ENCODE measurements around the gene CGAS. TPM values are rescaled to one million over a fixed set of nuclear protein-coding genes. Genes with fewer than 3 reads are reported as not detected.

CGAS gene
- total RNA-seq, 1 experiment from 2014 or later = 6.4 TPM

DNA sequence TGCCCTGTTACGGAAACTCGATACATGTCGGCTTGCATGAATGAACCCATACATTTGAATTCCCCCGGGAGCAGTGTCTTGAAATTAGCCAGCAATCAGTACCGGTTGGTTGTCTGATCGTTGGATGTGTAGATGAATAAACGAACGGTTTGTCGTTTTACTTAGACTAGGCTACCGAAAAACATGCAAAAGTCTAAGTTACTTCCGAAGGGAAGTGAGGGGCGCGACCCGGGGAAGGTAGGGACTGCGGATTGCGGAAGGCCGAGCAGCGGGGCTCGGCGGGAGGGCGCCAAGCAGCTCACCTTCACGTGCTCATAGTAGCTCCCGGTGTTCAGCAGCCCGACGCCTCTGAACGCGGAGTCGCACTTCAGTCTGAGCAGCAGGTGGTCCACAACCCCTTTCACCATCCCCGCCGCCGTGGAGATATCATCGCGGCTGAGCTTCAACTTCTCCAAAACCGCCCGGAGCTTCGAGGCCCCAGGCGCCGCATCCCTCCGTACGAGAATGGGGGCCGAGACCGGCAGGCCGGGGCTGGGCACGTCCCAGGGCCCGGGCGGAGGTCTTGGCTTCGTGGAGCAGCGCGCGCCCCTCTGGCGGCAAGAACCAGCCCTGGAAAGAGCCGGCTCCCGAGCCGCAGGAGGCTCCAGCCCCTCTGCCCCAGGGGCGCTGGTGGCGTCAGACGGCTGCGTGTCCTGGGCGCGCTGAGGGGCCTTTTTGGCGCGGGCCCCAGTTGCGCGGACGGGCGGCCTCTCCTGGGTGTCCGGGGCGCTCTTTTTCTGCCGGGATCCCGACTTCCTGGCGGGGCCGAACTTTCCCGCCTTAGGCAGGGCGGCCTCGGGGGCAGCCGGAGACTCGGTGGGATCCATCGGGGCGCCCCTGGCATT lies 632 bp downstream of the CGAS start (continued):
- TF ChIP-seq, protein P1, sequence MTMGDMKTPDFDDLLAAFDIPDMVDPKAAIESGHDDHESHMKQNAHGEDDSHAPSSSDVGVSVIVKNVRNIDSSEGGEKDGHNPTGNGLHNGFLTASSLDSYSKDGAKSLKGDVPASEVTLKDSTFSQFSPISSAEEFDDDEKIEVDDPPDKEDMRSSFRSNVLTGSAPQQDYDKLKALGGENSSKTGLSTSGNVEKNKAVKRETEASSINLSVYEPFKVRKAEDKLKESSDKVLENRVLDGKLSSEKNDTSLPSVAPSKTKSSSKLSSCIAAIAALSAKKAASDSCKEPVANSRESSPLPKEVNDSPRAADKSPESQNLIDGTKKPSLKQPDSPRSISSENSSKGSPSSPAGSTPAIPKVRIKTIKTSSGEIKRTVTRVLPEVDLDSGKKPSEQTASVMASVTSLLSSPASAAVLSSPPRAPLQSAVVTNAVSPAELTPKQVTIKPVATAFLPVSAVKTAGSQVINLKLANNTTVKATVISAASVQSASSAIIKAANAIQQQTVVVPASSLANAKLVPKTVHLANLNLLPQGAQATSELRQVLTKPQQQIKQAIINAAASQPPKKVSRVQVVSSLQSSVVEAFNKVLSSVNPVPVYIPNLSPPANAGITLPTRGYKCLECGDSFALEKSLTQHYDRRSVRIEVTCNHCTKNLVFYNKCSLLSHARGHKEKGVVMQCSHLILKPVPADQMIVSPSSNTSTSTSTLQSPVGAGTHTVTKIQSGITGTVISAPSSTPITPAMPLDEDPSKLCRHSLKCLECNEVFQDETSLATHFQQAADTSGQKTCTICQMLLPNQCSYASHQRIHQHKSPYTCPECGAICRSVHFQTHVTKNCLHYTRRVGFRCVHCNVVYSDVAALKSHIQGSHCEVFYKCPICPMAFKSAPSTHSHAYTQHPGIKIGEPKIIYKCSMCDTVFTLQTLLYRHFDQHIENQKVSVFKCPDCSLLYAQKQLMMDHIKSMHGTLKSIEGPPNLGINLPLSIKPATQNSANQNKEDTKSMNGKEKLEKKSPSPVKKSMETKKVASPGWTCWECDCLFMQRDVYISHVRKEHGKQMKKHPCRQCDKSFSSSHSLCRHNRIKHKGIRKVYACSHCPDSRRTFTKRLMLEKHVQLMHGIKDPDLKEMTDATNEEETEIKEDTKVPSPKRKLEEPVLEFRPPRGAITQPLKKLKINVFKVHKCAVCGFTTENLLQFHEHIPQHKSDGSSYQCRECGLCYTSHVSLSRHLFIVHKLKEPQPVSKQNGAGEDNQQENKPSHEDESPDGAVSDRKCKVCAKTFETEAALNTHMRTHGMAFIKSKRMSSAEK (CRISPR knock-in tag; IDR thresholded peaks at IDR 0.05; ENCODE audit: borderline replicate concordance) = no peak
- TF ChIP-seq, protein P2, sequence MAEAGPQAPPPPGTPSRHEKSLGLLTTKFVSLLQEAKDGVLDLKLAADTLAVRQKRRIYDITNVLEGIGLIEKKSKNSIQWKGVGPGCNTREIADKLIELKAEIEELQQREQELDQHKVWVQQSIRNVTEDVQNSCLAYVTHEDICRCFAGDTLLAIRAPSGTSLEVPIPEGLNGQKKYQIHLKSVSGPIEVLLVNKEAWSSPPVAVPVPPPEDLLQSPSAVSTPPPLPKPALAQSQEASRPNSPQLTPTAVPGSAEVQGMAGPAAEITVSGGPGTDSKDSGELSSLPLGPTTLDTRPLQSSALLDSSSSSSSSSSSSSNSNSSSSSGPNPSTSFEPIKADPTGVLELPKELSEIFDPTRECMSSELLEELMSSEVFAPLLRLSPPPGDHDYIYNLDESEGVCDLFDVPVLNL (CRISPR knock-in tag; IDR thresholded peaks at IDR 0.05; ENCODE audit: borderline replicate concordance, low read depth) = peak; percentile 46; the same call in 1 of the 2 replicates
- TF ChIP-seq ZNF416 (CRISPR knock-in tag; IDR thresholded peaks at IDR 0.05) = no peak
- TF ChIP-seq, protein P3, sequence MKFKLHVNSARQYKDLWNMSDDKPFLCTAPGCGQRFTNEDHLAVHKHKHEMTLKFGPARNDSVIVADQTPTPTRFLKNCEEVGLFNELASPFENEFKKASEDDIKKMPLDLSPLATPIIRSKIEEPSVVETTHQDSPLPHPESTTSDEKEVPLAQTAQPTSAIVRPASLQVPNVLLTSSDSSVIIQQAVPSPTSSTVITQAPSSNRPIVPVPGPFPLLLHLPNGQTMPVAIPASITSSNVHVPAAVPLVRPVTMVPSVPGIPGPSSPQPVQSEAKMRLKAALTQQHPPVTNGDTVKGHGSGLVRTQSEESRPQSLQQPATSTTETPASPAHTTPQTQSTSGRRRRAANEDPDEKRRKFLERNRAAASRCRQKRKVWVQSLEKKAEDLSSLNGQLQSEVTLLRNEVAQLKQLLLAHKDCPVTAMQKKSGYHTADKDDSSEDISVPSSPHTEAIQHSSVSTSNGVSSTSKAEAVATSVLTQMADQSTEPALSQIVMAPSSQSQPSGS (CRISPR knock-in tag; IDR thresholded peaks at IDR 0.05; ENCODE audit: borderline replicate concordance, low read depth) = 0 out of 2 replicates have a peak, but pooled peaks have one; percentile 8
- TF ChIP-seq TEAD1 (CRISPR knock-in tag; IDR thresholded peaks at IDR 0.05) = peak; percentile 96
- TF ChIP-seq, protein P4, sequence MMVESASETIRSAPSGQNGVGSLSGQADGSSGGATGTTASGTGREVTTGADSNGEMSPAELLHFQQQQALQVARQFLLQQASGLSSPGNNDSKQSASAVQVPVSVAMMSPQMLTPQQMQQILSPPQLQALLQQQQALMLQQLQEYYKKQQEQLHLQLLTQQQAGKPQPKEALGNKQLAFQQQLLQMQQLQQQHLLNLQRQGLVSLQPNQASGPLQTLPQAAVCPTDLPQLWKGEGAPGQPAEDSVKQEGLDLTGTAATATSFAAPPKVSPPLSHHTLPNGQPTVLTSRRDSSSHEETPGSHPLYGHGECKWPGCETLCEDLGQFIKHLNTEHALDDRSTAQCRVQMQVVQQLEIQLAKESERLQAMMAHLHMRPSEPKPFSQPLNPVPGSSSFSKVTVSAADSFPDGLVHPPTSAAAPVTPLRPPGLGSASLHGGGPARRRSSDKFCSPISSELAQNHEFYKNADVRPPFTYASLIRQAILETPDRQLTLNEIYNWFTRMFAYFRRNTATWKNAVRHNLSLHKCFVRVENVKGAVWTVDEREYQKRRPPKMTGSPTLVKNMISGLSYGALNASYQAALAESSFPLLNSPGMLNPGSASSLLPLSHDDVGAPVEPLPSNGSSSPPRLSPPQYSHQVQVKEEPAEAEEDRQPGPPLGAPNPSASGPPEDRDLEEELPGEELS (CRISPR knock-in tag; IDR thresholded peaks at IDR 0.05) = peak; percentile 98
- no peak for TF ChIP-seq SOX15 (CRISPR knock-in tag; IDR thresholded peaks at IDR 0.05)
- TF ChIP-seq KAT7 (CRISPR knock-in tag; IDR thresholded peaks at IDR 0.05; ENCODE audit: borderline replicate concordance) = peak; percentile 81; the same call in 1 of the 2 replicates
- TF ChIP-seq NR2C2 (CRISPR knock-in tag; IDR thresholded peaks at IDR 0.05) = no peak
- TF ChIP-seq, protein P5, sequence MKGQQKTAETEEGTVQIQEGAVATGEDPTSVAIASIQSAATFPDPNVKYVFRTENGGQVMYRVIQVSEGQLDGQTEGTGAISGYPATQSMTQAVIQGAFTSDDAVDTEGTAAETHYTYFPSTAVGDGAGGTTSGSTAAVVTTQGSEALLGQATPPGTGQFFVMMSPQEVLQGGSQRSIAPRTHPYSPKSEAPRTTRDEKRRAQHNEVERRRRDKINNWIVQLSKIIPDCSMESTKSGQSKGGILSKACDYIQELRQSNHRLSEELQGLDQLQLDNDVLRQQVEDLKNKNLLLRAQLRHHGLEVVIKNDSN (CRISPR knock-in tag; IDR thresholded peaks at IDR 0.05) = peak; percentile 76
- peak; percentile 76; the same call in 1 of the 2 replicates for TF ChIP-seq ELF4 (CRISPR knock-in tag; IDR thresholded peaks at IDR 0.05; ENCODE audit: low read depth)
- TF ChIP-seq ZNF396 (CRISPR knock-in tag; IDR thresholded peaks at IDR 0.05; ENCODE audit: borderline replicate concordance) = no peak
- TF ChIP-seq ZNF671 (CRISPR knock-in tag; IDR thresholded peaks at IDR 0.05) = no peak
- TF ChIP-seq, protein P6, sequence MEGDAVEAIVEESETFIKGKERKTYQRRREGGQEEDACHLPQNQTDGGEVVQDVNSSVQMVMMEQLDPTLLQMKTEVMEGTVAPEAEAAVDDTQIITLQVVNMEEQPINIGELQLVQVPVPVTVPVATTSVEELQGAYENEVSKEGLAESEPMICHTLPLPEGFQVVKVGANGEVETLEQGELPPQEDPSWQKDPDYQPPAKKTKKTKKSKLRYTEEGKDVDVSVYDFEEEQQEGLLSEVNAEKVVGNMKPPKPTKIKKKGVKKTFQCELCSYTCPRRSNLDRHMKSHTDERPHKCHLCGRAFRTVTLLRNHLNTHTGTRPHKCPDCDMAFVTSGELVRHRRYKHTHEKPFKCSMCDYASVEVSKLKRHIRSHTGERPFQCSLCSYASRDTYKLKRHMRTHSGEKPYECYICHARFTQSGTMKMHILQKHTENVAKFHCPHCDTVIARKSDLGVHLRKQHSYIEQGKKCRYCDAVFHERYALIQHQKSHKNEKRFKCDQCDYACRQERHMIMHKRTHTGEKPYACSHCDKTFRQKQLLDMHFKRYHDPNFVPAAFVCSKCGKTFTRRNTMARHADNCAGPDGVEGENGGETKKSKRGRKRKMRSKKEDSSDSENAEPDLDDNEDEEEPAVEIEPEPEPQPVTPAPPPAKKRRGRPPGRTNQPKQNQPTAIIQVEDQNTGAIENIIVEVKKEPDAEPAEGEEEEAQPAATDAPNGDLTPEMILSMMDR (IDR thresholded peaks at IDR 0.05) = no peak
- TF ChIP-seq, protein P7, sequence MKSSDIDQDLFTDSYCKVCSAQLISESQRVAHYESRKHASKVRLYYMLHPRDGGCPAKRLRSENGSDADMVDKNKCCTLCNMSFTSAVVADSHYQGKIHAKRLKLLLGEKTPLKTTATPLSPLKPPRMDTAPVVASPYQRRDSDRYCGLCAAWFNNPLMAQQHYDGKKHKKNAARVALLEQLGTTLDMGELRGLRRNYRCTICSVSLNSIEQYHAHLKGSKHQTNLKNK (CRISPR knock-in tag; IDR thresholded peaks at IDR 0.05) = no peak
- TF ChIP-seq, protein P8, sequence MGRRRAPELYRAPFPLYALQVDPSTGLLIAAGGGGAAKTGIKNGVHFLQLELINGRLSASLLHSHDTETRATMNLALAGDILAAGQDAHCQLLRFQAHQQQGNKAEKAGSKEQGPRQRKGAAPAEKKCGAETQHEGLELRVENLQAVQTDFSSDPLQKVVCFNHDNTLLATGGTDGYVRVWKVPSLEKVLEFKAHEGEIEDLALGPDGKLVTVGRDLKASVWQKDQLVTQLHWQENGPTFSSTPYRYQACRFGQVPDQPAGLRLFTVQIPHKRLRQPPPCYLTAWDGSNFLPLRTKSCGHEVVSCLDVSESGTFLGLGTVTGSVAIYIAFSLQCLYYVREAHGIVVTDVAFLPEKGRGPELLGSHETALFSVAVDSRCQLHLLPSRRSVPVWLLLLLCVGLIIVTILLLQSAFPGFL (CRISPR knock-in tag; IDR thresholded peaks at IDR 0.05; ENCODE audit: borderline replicate concordance) = no peak
- TF ChIP-seq ZNF232 (CRISPR knock-in tag; IDR thresholded peaks at IDR 0.05) = peak; percentile 94; the same call in 1 of the 2 replicates
- TF ChIP-seq ZNF317 (CRISPR knock-in tag; IDR thresholded peaks at IDR 0.05; ENCODE audit: borderline replicate concordance, low read depth) = 0 out of 2 replicates have a peak, but pooled peaks have one; percentile 42
- no peak for TF ChIP-seq NR3C1 (CRISPR knock-in tag; conservative IDR thresholded peaks at IDR 0.05; ENCODE audit: low read depth)
- peak; percentile 90; the same call in 1 of the 2 replicates for TF ChIP-seq SMAD3 (CRISPR knock-in tag; IDR thresholded peaks at IDR 0.05; ENCODE audit: borderline replicate concordance)
- 0 out of 2 replicates have a peak, but pooled peaks have one; percentile 6 for TF ChIP-seq TEAD4 (CRISPR knock-in tag; IDR thresholded peaks at IDR 0.05)
